Stimulated activated CD8-positive, alpha-beta memory T cell treated with anti-CD3 and anti-CD28 coated beads, Interleukin-4, amount 100 ng/mL, for 48 hours (primary cell): Measurements from ENCODE around the gene SELPLG.
"Not testable (repeated sequence)": the region's sequence is repeated elsewhere in the genome, so short reads cannot be mapped to it uniquely, and the experiment has no call there.

Source experiments
- DNase-seq: peaks from one replicate; pipeline ENCODE4 v3.0.0-alpha.2; 2020

SELPLG gene, protein sequence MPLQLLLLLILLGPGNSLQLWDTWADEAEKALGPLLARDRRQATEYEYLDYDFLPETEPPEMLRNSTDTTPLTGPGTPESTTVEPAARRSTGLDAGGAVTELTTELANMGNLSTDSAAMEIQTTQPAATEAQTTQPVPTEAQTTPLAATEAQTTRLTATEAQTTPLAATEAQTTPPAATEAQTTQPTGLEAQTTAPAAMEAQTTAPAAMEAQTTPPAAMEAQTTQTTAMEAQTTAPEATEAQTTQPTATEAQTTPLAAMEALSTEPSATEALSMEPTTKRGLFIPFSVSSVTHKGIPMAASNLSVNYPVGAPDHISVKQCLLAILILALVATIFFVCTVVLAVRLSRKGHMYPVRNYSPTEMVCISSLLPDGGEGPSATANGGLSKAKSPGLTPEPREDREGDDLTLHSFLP

DNA sequence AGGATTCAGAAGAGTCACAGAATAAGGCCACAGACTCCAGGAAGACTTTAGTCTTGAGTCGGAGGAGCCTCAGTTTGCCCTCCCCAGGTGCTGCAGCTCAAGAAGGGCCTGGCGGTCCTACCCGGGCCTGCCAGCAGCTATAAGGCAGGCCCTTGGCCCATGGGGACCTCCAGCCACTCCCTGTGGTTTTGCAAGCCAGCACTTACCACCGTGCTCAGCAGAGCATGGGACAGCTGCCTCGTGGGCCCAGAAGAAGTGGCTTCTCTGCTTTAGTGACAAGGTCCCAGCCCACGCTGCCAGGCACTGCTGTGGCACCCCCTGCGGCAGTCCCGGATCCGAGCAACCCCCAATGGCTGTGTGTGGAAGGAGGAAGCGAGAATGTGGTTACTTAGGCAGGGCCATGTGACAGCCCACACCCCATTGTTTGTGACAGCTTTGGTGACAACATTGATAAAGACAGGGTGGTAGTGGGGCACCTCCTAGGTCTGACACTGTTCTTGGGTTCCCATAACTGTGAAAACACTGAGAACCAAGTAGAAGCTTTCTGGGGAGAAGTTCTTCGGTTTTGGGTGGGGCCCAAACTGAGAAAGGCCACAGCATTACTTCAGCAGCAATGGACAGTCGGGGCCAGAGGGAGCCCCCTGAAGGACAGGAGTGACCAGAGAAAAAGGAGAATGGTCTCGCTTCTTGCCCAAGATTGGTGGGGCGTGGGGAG, at the start of gene SELPLG:
Gene SELPLG, minus strand, starts transcription at position 361 of the 715 bp plus-strand sequence. CDS start 9,587 bp downstream, outside the sequence.
- peak; percentile 89 for DNase-seq

DNA sequence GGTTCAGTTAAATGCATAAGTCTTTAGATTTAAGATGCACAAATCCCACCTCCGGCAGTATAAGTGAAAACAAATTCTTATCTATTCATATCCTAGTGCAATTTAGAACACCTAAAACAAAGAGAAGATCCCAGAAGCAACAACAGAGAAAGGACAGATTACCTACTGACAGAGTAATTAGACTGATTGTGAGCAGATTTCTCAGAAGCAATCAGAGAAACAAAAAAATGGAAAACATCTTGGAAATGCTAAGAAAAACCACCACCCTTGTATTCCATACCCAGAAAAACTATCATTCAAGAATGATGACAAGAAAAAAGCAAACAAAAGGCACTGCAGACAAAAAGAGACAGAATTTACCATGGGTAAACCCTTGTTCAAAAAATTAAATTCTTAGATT, 47.6 kb upstream of the SELPLG start:
- DNase-seq, result no peak

DNA sequence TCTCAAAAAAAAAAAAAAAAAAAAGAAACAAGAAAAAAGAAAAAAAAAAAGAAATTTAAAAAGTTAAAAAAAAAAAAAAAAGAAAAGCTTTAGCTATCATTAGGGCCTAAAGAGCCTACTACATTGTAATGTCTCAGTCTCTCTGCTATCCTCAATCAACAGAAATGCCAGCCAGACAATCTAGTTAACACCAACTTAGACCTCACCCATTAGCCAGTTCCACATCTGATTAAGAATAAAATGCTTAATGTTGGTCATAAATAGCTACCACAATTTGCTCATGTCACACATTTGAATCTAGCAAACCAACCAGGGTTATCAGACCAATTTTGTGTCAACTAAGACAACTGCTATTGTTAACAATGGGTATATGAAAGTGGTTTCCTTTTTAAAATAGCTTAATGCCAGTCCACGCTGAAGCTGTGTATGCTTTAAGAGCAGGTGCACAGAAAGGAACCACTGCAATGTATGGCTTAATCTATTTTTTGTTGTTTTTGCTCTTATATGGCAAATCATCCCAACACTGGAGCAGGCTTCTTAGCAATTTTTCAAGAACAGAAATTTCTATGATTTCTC, 45.5 kb upstream of the SELPLG start:
- DNase-seq, result no peak

DNA sequence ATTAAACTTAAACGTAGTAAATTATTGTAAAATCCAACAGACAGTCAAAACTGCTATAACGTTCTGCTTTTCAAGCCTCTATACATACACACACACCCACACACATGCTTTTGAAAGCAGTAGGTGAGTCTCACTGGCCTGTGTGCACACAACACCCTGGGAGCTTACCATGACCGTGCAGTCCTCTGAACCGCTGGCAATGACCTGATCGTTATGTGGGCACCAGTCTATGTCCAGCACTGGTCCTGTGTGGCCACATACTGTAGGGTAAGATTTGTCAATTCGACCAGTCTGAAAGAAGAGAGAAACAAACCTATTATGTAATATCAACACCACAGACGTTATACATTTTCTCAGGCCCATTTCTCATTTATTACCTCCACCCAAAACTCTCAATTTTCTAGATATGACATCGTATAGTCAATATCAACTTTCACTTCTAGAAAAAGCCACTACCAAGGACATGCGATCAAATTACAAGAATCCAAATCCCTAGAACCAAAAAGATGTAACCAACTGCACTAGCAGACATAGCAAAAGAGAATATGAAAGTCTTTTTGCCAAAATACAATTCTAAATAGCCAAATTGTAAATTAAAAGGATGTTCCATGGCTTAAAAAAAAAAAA, 44.5 kb upstream of the SELPLG start:
- DNase-seq, result no peak

DNA sequence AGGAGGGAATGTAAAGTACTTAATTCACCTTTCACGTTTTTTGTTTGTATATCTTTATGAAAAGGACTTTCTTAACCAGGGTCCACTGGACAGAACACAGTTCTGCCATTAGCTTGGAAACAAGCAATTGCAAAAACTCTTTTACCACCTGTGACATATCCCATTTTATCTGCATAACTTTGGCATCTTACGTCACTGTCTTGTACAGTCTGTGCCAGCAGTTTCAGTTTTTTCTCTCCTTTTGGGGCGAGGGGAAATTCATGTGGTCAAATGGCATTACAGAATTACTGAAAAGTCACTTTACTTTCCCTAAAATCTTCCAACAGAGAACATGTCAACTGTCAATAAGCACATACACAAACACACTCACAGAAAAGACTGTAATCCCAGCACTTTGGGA, 43.7 kb upstream of the SELPLG start:
- DNase-seq, result no peak

DNA sequence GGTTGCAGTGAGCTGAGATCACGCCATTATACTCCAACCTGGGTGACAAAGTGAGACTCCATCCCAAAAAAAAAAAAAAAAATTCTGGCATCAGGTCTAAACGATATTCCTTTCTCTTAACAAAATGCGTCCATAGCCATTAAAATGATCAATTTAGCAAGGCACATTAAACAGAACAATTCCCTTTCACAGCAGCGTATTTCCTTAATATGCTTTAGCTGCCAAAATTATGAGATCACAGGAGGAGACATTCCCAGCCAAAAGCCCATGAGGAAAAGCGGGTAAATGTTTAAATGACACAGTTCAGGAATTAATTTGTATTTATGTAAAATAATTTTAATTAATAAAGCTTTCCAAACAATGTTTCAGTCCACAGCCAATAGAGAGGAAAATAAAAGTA, 43.0 kb upstream of the SELPLG start:
- no peak for DNase-seq

DNA sequence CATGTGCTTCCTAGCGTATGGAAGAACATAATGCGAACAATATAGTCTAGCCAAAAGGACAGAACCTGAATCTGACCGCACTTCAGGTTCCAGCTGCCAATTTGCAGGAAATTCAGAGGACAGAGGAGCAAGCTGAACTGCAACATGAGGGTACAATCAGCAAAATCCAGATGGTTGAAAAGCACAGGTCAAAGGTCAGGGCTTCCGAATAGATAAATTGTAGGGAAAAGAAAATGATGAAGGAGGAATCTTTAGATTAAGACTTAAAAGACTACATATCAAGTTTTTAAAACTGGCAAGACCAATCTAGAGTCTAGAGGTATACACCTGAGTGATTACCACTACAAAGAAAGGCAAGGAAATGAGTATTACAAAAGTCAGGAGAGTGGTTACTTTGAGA, 42.1 kb upstream of the SELPLG start:
- DNase-seq, result no peak

DNA sequence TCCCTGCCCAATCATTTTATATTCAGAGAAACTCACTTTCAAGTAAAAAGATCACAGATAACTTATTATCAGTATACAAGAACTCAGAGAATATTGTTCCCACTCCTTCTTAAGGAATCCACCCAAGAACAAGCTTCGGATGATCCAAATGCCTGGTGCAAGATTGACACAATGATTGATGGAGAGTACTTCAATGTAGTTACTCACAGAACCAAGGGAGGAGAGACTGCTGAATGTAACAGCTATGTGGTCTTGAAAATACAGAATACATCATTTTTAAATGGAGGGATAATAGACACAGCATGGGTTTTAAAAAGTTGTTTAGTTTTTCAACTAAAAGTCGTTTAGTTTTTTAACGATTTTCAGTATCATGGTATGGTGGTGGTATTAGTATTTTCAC, 38.4 kb upstream of the SELPLG start:
- no peak for DNase-seq

DNA sequence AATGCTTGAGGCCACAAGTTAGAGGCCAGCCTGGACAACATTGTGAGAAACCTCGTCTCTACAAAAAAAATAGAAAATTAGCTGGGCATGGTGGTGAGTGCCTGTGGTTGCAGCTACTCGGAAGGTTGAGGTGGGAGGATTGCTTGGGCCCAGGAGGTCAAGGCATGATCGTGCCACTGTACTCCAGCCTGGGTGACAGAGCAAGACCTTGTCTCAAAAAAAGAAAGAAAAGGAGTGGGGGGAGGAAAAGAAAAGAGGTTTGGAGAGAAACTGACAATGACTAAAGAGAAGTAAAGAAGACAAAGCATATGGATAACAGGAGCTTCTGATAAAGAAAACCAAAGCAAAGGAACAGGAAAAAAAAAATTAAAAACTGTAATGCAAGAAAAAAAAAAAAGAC, 37.4 kb upstream of the SELPLG start:
- no peak for DNase-seq

DNA sequence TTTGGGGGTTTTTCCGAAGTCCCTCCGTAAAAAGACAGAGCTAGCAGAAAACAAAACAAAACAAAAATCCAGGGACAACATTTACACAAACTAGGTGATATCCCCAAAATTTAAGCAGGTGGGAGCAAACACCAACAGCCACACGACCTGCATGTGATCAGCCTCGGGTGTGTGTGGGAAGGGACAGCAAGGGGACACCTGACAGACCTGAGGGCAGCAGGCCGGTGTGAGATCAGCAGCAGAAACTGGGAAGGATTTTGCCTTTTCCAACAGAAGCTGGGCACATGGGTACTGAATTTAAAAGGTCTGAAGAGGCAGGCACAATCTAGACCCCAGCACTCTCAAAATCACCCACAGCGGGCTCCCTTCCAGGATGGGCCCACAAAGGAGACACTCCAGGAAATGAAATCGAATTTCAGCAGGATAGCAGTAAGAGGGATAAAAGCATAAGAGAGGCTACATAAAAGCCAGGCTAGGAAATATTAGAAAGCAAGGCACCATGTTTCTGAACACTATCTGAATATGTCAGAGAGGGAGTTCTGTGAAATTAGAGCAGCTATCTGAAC, 36.5 kb upstream of the SELPLG start:
- DNase-seq, result no peak

DNA sequence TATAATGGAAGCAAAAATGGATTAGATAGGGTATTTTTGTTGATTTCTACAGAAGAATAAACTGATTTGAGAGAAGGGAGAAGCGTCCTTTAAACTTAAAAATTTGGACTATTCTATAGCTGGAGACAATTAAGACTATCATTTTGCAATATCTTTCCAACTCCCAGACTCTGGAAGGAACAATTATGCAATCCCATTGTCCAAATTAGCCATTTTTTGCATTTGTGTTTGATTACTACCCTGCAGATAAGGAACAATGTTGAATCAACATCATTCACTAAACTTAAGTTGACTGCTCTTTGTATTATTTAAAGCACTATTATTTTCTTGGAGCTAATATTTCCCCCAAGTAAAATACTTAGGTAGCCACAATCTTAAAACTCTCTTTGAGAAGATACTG, 34.8 kb upstream of the SELPLG start:
- DNase-seq, result no peak

DNA sequence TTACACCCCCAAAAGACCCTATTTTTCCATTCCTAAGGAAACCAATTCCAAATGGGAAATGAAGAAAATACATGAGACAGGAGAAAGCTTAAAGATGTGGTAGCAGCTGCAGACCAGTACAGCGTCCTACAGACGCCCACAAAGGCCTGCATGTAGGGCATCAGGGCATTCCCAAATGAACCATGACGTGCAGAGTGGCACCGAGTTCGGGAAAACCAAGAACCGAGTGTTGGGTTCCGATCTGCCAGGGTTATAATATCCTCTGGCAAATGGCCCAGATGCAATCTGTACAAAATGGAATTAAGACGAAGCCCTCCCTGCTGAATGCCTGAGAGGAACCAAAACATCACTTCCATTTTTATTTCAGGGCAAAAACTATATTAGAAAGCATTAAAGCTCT, 34.4 kb upstream of the SELPLG start:
- DNase-seq, result no peak

DNA sequence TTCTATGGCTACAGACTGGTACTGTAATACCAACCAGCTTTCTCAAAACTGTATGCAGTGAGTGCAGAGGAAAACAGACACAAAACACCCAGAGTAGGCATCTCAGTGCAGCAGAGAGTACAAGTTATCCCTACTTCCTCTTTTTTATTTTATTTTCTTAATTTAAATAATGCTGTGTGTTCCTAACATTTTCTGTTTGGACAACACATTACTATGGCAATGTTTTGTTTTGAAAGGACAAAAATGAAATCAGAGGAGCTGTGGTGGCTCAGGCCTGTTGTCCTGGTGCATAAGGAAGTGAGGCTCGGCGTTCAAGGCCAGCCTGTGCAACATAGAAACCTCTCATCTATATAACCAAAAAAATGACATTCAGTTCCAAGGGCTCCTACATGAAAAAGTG, 33.7 kb upstream of the SELPLG start:
- DNase-seq, result no peak

DNA sequence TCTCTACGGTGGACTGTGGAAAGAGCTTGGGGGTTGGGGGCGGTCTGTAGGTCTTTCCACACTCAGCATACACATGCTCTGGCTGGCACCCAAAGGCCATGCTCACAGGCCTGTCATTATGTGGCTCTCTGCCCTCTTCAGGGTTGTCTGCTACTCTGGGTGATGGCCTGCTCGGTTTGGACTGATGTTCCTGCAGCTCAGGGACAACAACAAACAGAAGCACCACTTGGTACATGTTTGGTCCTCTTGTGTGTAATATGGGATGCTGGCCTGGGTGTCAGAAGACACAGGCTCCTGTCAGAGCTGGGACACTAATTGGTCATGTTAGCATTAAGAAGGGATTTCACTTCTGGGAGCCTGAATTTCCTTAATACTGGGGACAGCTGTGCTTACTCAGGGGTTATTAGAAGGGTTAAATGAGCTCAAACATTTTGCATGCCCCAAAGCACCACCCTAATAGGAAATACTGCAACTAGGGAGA, 32.7 kb upstream of the SELPLG start:
- no peak for DNase-seq

DNA sequence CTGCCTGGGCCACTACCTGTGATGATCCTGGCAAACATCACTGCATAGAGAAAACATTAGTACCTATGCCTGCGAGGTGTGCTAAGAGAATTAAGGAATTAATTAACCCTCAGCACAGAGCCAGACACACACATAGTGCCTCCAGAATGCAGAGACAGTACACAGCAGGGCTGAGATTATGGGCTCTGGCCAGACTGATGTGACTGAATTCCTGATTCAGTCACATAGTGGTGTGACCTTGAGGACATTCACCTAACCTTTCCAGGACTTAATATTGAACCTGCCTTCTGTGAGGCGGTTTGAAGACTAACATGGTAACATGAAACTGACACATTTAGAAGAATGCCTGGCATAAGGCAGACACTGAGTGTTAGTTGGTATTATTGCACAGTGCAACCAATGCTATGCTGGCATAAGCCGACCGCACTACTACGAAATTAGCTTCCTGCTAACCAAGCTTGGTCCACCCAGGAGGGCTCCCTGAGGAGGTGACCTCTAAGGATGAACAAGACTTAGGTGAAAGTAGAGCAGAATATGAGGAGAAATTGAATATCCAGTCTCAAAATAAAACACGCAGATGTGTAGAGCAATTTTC, 32.0 kb upstream of the SELPLG start:
- no peak for DNase-seq

DNA sequence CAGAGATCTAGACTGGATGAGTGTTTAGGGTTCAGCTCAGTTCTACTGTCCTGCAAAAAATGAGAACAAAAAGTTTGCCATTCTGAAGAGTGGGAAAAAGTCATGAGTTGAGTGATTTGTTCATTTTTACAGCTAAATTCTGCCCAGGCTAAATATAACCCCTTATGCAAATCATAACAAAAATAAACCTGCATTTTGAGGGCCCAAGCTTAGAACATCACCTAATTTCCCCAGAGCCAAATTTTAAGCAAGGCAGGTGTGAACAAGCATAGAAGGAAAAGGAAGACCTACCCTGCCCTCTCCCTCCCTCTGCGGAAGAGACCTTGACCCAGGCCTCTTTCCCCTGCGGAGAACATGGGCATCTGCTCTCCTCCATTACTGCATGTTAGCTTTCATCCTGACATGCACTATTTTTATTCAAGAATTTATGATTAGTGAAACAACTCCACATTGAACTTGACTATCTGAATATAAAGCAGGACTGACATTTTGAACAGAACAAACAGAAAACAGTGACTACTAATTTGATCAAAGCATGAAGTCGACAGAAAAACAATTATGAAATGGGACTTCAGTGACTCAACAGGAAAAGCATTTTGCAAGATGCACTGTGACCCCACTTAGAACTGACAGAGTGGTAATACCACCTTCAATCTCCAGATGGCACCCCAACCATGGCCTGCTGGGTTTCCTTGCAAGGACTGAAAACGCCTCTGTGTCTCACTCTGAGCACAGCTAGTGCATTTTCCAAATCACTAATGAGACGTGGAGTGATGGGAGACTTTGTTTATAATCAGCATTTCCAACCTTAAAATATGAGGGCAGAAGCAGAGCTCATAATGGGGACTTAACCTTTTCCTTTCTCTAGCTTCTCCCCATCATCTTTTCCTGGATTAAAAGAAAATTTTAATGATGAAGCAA, 30.9 kb upstream of the SELPLG start:
- peak; percentile 89 for DNase-seq

DNA sequence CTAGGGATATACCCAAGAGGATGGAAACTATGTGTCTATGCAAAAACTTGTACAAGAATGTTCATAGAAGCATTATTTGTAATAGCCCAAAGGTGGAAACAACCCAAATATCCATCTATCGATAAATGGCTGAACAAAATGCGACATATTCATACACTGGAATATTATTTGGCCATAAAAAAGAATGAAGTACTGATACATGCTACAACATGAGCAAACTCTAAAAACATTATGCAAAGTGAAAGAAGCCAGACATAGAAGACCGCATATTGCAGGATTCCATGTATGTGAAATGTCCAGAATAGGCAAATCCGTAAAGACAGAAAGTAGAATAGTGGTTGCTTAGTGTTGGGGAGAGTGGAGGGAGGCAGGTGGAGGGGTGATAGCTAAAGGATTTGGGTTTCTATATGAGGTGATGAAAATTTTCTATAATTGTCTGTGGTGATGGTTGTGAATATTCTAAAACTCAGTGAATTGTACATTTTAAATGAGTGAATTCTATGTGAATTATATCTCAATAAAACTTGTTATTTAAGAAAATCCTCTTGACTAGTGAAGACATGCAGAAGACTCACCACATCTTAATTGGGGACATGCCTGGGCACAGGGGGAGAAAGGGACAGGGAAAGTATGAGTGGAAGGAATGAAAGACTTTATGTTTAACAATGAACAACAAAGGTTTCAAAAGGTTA, 29.8 kb upstream of the SELPLG start:
- no peak for DNase-seq

DNA sequence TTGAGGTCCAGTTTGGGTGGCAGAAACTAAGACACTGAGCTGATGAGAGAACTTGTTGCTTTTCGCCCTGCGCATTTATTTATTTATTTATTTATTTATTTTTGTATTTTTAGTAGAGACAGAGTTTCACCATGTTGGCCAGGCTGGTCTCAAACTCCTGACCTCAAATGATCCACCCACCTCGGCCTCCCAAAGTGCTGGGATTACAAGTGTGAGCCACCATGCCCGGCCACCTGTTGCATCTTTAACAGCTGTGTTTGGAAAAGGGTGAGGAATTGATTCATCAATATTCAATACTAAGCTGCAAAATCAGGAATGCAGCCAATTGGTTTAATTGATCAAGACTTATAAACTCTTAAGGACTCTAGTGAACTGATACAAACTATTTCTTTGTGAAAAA, 24.4 kb upstream of the SELPLG start:
- DNase-seq, result not testable (repeated sequence)

DNA sequence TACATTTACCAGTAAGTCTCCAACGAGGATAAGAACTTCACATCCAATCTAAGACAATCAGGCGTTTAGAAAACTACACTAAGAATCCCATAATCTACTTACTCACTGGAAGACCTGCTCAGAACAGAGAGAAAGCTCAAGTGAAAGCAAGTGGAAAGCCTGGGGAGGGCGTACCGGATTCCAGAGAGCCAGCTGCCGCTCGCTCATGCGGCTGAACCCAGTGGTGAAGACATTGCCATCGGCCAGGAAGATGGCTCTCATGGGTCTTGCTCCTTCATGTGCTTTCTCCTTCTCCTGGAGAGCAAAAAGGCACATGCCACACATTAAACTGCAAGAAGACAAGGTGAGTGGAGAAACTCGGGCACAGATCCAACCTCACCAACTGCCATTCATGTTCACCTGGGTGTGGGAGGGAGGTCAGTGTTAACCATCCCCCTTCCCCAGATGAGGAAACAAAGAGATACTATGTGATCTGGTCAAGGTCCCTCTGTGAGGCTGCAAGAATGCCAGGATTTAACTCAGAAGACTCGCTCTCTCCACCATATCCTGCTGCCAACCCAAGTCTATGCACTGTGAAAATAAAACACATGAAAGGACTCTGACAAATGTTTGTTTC, 23.5 kb upstream of the SELPLG start:
- DNase-seq, result no peak

DNA sequence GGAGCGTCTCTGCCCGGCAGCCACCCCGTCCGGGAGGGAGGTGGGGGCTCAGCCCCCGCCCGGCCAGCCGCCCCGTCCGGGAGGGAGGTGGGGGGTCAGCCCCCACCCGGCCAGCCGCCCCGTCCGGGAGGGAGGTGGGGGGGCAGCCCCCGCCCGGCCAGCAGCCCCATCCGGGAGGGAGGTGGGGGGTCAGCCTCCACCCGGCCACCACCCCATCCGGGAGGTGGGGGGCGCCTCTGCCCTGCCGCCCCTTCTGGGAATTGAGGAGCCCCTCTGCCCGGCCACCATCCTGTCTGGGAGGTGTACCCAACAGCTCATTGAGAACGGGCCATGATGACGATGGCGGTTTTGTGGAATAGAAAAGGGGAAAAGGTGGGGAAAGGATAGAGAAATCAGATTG, 22.6 kb upstream of the SELPLG start:
- not testable (repeated sequence) for DNase-seq

DNA sequence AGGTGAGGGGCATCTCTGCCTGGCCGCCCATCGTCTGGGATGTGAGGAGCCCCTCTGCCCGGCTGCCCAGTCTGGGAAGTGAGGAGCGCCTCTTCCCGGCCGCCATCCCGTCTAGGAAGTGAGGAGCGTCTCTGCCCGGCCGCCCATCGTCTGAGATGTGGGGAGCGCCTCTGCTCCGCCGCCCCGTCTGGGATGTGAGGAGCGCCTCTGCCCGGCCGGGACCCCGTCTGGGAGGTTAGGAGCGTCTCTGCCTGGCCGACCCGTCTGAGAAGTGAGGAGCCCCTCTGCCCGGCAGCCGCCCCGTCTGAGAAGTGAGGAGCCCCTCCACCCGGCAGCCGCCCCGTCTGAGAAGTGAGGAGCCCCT, 22.1 kb upstream of the SELPLG start:
- DNase-seq, result not testable (repeated sequence)
